HG02678 (cell line): ENCODE results near the gene ICE1.
"Not testable (repeated sequence)": the region's sequence is repeated elsewhere in the genome, so short reads cannot be mapped to it uniquely, and the experiment has no call there.

ENCODE experiments used
- ATAC-seq: cut with Tn5 transposase; IDR thresholded peaks from one replicate; pipeline ENCODE4 v1.9.1; 2021; ENCODE audit warnings: mild to moderate bottlenecking, moderate library complexity; ENCODE audit not compliant: unreplicated experiment

The ICE1 gene

GRCh38 chr5:5437227-5438172 is 15.0 kb downstream of the ICE1 start:
- peak; percentile 60 for ATAC-seq

DNA sequence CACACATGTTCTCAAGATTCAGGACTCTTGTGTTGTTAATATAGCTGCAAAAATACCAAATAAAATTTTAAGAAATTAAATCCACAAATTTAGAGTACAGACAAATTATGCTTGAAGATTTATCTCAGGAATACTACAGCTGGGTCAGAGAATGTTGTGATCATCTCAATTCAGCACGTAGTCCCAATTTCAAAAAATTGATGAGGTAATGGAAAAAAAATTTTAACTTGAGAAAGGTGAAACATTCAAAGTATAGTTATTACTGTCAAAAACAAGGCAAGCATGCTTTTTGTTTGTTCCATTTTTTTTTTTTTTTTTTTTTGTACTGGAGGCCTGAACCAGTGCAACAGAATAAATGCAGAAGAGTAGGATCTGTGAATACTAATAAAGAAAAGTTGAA is 29.4 kb downstream of the ICE1 start:
- no peak for ATAC-seq

- no peak for ATAC-seq
These were observed 30.7 kb downstream of the ICE1 start for GRCh38 chr5:5453131-5453530.

- no peak for ATAC-seq
These were observed 31.9 kb downstream of the ICE1 start for GRCh38 chr5:5454391-5454790.

DNA sequence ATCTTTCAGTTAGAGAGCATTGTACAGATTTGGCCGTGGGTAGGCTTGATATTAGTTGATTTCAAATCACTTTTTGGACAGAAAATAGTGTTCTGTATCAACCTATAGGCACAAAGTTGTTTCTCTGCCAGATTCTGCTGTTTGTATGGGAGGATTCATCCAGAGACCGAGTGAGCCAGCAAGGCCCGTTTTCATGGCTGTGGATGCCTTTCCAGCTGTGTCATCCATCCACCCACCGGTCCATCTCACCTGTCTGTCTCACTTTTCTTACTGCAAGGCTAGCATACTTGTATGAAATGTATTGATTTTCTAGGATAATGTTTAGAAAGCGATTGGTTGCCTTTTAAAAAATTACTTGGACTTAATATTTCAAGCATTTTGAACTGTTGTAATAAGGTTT is 34.4 kb downstream of the ICE1 start:
- no peak for ATAC-seq

DNA sequence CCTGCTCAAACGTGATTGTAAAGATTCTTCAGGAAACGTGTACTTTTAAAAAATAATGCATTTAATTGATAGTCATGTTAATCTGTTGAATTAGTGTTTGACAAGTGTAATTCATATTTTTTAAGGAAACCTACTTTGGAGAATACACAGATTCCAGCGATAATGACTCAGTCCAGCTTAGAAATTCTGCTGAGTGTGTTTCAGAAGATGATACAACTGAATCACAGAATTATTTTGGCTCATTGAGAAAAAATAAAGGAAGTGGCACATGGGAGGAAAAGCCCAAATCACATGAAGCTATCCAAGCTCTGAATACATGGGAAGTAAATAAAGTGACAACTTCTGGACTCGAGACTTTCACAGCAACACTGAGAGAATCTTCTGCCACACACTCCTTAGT is 37.8 kb downstream of the ICE1 start:
- ATAC-seq, result no peak

GRCh38 chr5:5461012-5461411 is 38.5 kb downstream of the ICE1 start:
- no peak for ATAC-seq

DNA sequence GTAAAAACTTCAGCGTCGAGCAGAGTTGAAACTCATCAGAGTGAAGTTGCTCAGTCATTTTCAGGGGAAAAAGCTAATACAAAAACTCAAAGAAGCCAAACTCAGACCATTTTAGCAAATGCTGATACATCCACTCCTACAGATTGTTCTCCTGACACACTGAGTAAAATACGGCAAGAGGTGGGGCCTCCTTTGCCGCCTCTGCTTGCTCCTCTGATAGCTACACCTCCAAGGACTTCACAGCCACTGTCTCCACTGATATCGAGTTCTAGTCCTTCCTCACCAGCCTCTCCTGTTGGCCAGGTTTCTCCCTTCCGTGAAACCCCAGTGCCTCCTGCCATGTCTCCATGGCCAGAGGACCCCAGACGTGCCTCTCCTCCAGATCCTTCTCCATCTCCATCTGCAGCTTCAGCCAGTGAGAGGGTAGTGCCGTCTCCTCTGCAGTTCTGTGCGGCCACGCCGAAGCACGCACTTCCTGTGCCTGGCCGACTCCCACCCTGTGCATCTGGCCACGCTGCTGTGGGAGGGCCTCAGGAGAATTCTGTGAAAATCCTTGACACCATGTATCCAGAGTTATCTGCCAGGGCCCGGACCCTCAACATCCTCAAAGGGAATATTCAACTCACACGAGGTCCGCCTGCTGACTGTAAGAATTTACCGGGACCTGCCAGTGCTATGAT is 41.7 kb downstream of the ICE1 start:
- ATAC-seq, result no peak

DNA sequence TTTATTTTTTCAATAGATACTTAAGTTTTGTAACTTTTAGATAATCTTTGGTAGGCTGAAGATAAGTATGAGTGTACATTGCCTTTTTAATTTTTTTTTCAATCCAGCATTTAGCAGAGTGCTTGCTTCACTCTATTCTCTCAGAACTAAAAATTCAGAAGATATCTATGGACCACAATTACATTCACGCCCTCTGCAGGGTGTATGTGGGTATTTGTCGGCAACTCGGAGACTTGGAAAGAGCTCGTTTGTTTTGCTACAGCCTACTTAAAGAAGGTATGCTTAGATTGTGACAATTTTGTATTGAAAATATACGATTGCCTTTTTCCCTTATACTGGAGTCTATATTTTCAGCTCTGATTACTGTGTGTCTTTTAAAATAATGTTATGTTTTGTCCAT is 43.8 kb downstream of the ICE1 start:
- no peak for ATAC-seq

GRCh38 chr5:5467737-5468136 is 45.3 kb downstream of the ICE1 start:
- ATAC-seq, result no peak

GRCh38 chr5:5470933-5471332 is 48.5 kb downstream of the ICE1 start:
- ATAC-seq, result no peak

DNA sequence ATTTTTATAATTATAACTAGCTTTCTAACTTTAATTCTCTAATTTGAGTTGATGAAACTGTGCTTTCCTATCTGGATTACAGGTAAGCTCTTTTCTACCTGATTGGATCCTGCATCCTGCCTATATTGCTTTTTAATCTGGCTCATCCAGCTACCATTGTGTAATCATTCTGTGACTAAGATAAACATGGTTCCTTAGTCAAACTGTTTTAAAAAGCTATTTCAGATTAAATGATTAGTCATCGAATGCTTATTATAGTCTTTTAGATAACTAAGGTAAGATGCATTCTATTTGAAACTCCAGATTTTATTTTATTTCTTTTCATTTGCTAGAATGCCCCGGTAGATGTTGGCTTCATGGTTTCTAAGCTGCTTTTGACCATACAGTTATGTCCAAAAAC is 50.7 kb downstream of the ICE1 start:
- no peak for ATAC-seq

- ATAC-seq, result no peak
These were observed 52.5 kb downstream of the ICE1 start for GRCh38 chr5:5474961-5475360.

DNA sequence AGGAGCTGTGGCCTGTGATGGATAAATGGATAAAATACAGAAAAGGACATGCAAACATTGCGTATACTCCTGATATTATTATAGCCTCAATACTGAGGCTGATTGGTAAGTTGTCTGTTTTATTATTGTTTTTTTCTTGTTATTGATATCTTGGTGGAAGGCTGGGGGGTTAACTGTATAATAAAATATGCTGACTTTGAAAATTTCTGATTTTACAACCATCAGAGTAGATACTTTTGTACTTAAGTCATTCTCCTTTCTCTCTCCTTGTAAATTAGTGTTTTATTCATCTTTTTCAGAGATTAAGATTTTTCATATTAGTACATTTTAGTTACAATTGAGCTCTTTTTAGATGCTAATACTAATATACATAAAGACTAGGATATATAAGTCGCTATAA is 53.5 kb downstream of the ICE1 start:
- no peak for ATAC-seq

DNA sequence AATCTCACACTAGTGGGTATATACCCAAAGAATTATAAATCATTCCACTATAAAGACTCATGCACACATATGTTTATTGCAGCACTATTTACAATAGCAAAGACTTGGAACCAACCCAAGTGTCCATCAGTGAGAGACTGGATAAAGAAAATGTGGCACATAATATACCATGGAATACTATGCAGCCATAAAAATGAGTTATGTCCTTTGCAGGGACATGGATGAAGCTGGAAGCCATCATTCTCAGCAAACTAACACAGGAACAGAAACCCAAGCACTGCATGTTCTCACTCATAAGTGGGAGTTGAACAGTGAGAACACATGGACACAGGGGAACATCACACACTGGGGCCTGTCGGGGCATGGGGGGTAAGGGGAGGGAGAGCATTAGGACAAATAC is 57.1 kb downstream of the ICE1 start:
- ATAC-seq, result not testable (repeated sequence)

GRCh38 chr5:5480481-5481111 is 58.1 kb downstream of the ICE1 start:
- ATAC-seq, result no peak

DNA sequence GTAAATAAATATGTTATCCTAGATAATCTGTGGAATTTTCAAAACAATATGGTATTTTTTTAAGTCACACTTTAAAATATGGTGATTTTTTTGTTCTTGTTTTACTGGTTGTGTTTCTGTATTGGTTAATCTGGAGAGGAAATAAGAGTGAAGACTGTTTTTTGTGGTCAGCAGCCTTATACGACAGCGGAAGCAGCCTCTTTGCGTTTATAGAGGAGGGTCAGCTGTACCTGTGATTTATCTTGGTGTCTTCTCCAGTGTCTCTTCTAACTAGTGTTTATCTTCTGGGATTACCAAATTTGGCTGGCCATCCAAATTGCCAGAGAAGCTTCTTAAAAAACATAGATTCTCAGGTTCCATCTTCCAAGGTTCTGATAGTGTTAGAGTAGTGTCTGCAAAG is 58.7 kb downstream of the ICE1 start:
- peak; percentile 75 for ATAC-seq

GRCh38 chr5:5481633-5482032 is 59.2 kb downstream of the ICE1 start:
- ATAC-seq, result no peak

DNA sequence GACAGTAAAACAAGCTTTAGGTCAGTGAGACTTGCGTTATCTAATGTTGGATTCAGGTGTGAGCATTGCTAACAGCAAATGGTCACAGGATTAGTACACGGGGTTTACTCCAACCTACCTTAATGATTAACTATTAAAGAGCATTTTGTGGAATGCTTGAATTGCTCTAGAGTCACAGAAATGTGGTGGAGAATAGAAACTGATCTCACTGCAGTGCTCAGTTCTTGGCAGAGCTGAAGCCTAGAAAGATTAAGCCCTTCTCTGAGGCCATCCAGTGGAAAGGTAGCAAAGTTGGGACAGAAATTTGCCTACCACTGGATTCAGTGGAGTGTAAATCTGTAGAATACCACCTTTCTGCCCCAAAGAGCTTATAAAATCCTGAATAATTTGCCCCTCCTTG is 60.9 kb downstream of the ICE1 start:
- no peak for ATAC-seq

DNA sequence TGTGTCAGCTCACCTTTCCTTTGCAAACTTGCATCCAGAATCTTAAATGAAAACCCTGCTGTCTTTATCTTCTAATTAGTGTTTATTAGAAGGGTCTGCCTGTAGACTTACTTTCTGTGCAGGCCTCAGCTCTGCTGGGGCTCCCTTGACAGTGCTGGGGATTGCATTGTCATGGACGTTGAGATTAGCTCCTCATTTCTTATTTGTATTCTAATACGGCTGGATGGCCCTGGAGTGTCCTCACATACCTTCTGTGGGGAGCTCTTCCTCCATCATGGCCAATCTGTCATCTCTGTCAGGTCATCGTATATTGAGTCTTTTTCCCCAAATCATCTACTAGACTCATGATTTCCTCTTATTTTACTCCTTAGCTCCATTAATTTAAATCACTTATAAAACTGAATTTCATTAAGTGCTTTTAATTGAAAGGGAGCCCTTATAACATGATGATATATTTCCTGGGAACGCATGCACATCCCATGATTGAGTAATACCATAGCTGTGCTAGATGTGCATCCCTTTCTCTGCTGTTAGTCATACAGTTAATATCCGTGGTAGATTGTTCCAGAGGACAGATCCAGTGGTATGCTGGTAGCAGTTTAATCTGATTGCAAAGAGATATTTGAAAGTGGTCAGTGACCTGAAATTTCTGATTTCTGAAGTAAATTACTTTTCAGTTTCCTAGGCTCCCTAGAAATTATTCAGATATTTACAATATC is 61.6 kb downstream of the ICE1 start:
- no peak for ATAC-seq

DNA sequence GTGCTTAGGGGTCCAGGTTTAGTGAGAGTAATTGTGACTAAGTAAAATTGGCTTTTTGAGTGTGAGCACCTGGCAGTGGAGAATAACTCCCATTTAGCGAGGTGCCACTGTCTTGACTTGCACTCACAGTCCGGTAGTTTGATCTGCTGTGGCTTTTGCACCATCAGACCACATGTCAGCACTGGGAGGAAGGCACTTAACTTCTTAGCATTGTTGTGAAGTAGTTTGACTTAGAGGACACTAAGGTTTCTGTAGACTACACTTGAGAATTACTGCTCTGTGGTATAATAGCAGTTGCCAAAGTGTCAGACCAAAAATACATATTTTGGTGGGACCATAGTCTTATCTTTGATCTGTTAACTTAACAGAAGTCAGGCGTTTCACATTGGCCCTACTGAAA is 63.6 kb downstream of the ICE1 start:
- ATAC-seq, result no peak
